ENCODE data around the gene FGFRL1. TPM values are rescaled to one million over a fixed set of nuclear protein-coding genes. Genes with fewer than 3 reads are reported as not detected.

FGFRL1 gene
- 26.6 TPM for total RNA-seq
- long read RNA-seq, partial matches to known transcripts, result 2 of 16 reads
- long read RNA-seq, other reads (novel, unspliced or antisense), result 12 of 16 reads

DNA sequence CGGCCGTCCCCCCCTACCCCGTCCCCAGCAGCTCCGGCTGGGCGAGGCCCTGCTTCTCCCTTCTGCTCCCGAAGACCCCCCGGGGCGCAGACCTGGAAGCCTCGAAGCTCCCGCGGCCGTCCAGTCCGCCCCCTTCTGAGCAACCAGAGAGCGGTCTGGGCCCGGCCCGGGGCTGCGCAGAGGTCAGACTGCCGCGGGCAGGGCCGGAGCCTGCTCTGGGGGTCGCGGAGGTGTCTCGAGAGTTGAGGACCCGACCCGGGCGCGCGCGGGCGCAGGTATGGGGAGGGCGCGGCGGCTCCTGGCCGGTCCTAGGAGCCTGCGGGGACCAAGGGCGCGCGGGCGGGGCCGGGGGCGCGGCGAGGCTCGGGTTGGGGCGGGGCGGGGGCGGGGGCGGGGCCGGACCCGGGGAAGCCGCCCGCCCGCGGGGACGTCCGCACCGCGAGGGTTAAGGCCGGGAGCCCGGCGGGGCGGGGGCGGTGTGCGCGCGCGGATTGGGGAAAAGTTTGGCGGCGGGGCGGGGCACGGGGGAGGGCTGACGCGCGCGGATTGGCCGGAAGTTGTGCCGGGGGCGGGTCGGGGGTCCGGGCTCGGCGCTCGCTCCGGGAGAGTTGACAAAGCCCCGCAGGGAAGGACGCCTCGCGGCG is at the start of gene FGFRL1:
Gene FGFRL1 (plus strand): TSS at position 605 of the 644 bp plus-strand sequence. CDS start 860 bp downstream, outside the sequence.
- ATAC-seq (peak; percentile 72), DNase-seq (peak; percentile 97)
- intact Hi-C loops (cut with micrococcal nuclease), result no loop called here

GRCh38 chr4:962231-963208 is 48.9 kb upstream of the FGFRL1 start:
- peak; percentile 28 for DNase-seq
- no peak for ATAC-seq
- intact Hi-C loops (cut with micrococcal nuclease), result no loop called here

DNA sequence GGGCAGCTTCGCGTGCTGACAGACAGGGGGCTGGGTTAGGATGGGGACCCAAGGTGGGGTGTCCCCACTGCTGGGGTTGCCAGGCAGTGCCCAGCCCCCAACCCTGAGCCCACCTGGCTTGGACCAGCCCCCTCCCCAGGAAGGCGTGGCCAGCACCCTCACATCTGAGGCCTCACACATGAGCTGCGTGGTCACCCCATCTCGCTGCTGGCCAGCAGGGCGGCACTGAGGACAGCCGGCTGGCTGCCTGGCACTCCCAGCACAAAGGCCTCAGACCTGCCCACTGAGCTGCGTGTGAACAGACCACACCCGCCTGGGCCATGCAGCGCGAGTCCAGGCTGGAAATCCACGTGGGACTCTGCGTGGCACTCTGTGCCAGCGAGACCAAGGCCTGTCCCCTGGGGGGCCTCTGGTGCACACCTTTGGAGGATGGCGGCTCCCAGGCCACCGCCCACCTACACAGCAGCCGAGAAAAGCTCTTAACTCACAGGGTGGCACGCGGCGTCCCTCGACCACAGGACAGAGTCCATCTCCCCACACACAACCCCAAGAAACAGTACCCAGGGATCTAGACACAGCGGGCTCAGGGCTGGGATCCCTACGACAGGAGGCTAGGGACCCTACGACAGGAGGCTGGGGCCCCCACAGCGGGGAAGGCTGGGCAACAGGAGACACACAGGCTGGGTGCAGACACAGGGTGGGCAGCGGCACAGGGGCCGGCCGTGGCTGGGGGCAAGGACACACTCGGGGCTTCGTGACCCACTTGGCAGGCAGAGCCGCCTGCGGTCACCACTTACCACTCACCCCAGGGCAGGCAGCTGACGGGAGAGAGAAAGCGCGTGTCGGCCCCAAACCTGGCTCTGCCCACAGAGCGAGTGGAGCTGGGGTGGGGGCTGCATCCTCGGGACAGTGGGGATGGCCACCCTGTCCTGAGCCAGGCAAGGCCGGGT is 47.9 kb upstream of the FGFRL1 start:
- DNase-seq (peak; percentile 29), ATAC-seq (no peak)
- intact Hi-C loops (cut with micrococcal nuclease), result no loop called here

- no peak for ATAC-seq
- intact Hi-C loops (cut with micrococcal nuclease), result no loop called here
- no peak for DNase-seq
Measured at GRCh38 chr4:964346-965025, 46.9 kb upstream of the FGFRL1 start.

DNA sequence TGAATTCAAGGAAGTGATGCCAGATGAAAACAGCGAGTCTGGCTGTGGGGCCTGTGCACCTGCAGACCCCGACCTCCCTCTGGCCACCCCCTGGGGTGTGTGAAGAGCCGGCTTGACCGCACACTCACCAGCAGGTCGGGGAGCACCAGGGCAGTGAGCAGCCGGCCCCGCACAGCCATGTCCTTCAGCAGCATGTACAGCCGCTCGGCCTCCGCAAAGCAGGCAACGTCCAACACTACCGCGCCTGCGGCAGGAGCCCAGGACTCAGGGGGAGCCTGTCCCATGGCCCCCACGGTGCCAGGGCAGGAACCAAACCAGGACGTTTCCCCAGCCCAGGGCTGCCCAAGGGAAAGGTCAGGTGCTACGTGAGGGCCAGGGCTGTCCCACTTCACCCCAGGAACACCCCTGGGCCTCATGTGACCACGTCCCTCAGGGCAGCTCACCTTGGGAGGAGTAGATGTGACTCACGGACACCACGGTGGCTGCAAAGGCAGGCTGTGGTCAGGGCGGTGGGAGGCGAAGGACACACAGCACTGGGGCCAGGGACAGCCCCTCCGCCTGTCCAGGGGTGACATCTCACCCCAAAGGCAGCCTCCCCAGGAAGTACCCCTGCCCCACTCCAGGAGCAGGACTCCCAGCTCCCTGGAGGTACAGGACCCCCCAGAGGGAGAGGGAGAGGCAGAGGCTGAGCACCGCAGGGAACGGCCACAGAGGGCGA is 46.2 kb upstream of the FGFRL1 start:
- ATAC-seq, result no peak
- intact Hi-C loops (cut with micrococcal nuclease), result no loop called here
- DNase-seq, result peak; percentile 29

DNA sequence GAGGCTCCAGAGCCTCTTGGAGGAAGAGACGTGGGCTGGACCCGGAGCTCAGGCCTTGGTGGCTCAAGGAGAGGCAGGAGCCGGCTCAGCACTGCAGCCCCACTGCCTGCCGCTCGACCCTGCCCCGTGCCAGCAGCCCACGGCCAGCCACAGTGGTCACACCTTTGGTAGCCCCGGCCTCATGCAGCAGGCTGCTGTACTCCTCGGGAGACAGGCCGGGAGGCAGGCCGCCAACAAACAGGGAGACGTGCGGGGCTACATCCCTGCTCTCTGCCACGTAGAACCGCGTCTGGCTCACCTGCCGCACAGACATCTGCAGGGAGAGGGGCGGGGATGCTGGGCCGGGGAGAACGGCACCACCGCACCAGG is 45.7 kb upstream of the FGFRL1 start:
- DNase-seq, result no peak
- ATAC-seq, result no peak
- intact Hi-C loops (cut with micrococcal nuclease), result no loop called here

GRCh38 chr4:966266-967112 is 44.9 kb upstream of the FGFRL1 start:
- ATAC-seq (no peak), DNase-seq (peak; percentile 32)
- intact Hi-C loops (cut with micrococcal nuclease), result no loop called here

DNA sequence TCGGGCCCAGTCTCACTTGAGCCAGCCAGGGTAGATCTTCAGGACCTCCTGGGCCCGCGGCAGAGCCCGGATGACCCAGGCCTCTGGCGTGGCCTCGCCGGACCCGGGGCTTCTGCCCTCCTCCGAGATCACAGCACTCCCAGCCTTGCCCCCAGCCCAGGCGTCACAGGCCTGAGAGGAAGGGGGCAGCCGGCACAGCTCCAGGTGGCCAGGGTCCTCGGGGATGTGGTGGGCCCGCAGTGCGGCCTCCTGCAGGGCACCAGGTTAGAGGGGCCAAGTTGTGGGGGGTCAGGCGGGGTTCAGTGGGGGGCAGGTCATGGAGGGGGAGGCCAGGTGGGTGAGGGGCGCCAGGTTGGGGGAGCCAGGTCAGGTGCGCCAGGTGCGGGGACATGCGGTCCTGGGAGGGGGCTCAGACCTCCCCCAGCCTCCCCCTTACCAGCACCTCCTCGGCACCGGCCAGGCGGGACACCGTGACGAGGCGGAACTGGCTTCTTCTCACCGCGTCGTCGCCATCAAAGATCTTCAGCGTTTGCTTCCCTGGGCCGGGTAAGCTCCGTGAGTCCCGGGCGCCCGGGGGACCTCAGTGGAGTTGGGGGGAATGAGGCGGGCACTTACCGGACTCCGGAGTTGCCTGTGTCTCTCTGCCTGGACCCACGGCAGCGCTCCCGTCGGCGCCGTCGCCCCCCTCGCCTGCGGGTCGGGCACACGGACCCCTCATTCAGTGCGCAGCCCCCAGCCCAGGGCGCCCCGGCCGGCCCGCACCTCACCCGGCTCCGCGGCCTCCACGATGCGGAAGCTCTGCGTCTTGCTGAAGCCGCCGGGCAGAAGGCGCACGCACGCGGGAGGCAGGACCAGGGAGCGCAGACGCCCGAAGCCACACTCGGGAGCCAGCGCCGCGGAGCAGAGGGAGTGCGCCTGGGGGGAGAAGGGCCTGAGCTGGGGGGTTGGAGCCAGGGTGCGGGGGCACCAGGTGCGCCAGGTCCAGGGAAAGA is 44.0 kb upstream of the FGFRL1 start:
- ATAC-seq (no peak), DNase-seq (no peak)
- intact Hi-C loops (cut with micrococcal nuclease), result no loop called here

- intact Hi-C loops (cut with micrococcal nuclease), result no loop called here
- peak; percentile 27 for DNase-seq
- no peak for ATAC-seq
Measured at GRCh38 chr4:968221-968620, 43.2 kb upstream of the FGFRL1 start.

- intact Hi-C loops (cut with micrococcal nuclease), result no loop called here
- DNase-seq (no peak), ATAC-seq (no peak)
Measured at GRCh38 chr4:968621-969394, 42.6 kb upstream of the FGFRL1 start.

- intact Hi-C loops (cut with micrococcal nuclease), result no loop called here
- no peak for DNase-seq
- ATAC-seq, result no peak
Measured at GRCh38 chr4:970046-970745, 41.2 kb upstream of the FGFRL1 start.

DNA sequence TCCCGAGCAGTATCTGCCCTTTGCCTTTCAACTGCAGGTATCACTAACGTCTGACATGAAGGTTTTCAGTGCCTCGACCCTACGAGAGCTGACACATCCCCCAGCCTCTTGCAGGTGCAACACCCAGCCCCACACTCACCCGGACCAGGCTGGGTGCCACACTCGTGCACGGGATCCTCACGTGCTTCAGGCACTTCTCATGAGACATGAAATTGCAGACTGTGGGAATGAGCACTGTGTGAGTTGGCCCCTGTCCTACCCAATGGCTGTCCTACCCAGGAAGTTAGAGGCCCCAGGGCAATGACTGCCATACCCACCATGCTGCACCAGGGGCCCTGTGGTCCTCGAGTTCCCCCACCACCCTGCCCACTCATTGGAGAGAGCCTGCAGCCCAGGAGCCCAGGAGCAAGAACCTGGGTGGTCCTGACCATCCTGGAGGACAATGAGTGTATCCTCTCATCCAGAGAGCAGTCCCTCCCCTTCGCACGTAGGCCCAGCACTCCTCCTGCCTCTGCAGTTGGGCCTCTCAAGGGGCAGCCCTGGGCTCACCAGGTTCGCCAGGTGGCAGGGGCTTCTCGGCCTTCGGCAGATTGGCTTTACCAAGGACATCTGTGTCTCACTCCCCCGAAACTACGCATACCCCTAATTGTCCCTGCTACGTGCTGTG is 40.4 kb upstream of the FGFRL1 start:
- ATAC-seq (no peak), DNase-seq (peak; percentile 19)
- intact Hi-C loops (cut with micrococcal nuclease), result no loop called here

- DNase-seq (no peak), ATAC-seq (no peak)
- intact Hi-C loops (cut with micrococcal nuclease), result no loop called here
Measured at GRCh38 chr4:971666-972500, 39.5 kb upstream of the FGFRL1 start.
